Memory B cell (primary cell): ENCODE results near the gene CAMK2B.

Source experiments
- ATAC-seq: fragments of 150-1000 bp; cut with Tn5 transposase; 2 replicates; pipeline ENCODE4 v1.10.0; 2021; ENCODE audit warnings: low read depth, mild to moderate bottlenecking, moderate library complexity
- DNase-seq, 2 donors: peaks; one replicate each; pipeline ENCODE4 v3.0.0; 2022; ENCODE audit warnings: low spot score in 2 of 2
- H3K27ac Mint-ChIP-seq: one replicate; pipeline ENCODE4 v1.8.0; 2022; ENCODE audit warnings: mild to moderate bottlenecking, moderate library complexity, mixed read lengths
- H3K27me3 Mint-ChIP-seq: one replicate; pipeline ENCODE4 v1.8.0; 2022; ENCODE audit warnings: mixed read lengths
- H3K36me3 Mint-ChIP-seq: one replicate; pipeline ENCODE4 v1.8.0; 2022; ENCODE audit warnings: mild to moderate bottlenecking, mixed read lengths
- H3K4me1 Mint-ChIP-seq: one replicate; pipeline ENCODE4 v1.8.0; 2022; ENCODE audit warnings: mixed read lengths
- H3K4me3 Mint-ChIP-seq: one replicate; pipeline ENCODE4 v1.8.0; 2022; ENCODE audit warnings: mild to moderate bottlenecking, moderate library complexity, mixed read lengths
- H3K9me3 Mint-ChIP-seq: one replicate; pipeline ENCODE4 v1.8.0; 2022; ENCODE audit warnings: mixed read lengths

CAMK2B gene

DNA sequence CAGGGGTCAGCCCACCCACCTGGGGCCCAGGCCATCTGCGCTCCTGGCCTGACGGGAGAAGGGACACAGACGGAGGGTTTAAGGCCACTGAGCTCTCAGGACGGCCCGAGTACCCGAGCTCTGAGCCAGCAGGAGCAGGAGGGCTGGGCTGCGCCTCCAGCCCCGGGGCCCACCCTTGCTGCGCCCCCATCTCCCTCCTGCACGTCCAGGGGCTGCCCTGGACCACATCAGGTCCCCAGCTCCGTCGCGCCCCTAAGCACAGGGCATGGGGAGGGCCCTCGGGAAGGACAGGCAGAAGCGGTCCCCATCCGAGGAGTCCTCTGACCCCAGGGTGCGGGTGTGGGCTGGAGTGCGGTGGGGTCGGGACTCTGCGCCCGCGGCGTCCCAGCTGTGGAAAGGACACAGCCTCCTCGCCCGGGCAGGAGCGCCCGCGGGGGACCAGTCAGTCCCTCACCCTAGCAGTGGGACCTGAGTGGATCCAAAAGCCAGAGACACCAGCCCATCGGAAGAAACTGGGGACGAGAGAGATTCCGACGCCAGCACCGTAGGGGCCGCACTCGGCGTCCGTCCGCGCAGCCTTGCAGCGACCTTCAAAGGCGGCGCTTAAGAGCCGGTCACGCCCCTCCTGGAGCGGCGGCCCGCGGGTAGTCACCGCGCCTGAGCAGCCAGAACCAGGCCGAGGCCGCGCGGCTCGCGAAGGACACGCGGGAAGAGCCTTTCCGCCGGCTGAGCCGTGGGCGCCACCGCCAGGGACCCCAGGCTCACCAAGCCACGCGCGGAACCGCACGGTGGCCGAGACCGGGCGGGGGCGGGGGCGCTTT, 15.9 kb downstream of the CAMK2B start:
- ATAC-seq (peak; percentile 78), DNase-seq (peak; percentile 12 to 46)
- Mint-ChIP-seq H3K27ac (no peak overlapping the region), H3K4me3 (peak overlapping the region; percentile 65), H3K9me3 (peaks cover 2% of the 10 kb centered on the region), H3K27me3 (peaks cover 14% of the 10 kb centered on the region), H3K36me3 (peaks cover 2% of the 10 kb centered on the region), H3K4me1 (peaks cover 11% of the 10 kb centered on the region)

DNA sequence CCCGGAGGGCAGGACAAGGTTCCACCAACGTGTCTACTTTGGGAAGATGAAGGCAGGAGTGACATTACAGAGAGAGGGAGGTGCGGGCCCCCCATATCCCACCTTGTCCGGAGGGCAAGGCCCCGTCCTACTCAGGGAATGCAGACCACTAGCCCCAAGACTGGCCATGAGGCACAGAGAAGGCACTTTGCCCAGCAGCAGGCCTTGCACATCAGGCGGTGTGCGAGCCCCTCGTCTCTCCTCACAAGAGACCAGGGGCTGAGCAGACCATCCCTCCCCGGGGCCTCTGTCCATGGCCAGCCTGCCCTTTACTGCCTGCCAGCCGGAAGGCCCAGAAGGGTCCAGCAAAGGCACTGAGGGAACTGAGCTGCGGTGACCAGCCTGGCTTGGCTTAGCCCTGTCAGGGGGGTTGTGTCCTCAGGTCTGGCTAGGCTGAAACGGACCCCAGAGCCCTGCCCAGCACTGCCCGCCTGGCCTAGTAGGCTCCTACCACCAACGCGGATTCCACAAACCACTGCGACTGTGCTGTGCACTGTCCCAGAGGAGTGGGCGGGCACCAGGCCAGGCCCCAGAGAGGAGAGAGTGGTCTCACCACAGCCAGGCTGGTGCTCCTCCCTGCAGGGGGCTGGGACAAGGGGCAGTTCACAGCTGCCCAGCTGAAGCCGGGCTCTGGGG, 16.7 kb downstream of the CAMK2B start:
- Mint-ChIP-seq H3K36me3 (peaks cover 2% of the 10 kb centered on the region), H3K4me1 (peaks cover 11% of the 10 kb centered on the region), H3K27me3 (peaks cover 14% of the 10 kb centered on the region), H3K27ac (no peak overlapping the region), H3K9me3 (peaks cover 2% of the 10 kb centered on the region), H3K4me3 (no peak overlapping the region)
- DNase-seq, result peak in 1 of 2 donors; percentile 11
- ATAC-seq, result no peak

GRCh38 chr7:44307905-44308595, 17.3 kb downstream of the CAMK2B start:
- Mint-ChIP-seq H3K36me3 (peaks cover 2% of the 10 kb centered on the region), H3K4me1 (peaks cover 11% of the 10 kb centered on the region), H3K27me3 (peaks cover 13% of the 10 kb centered on the region), H3K4me3 (no peak overlapping the region), H3K27ac (no peak overlapping the region), H3K9me3 (peaks cover 2% of the 10 kb centered on the region)
- DNase-seq (peak in 1 of 2 donors; percentile 9), ATAC-seq (no peak)

DNA sequence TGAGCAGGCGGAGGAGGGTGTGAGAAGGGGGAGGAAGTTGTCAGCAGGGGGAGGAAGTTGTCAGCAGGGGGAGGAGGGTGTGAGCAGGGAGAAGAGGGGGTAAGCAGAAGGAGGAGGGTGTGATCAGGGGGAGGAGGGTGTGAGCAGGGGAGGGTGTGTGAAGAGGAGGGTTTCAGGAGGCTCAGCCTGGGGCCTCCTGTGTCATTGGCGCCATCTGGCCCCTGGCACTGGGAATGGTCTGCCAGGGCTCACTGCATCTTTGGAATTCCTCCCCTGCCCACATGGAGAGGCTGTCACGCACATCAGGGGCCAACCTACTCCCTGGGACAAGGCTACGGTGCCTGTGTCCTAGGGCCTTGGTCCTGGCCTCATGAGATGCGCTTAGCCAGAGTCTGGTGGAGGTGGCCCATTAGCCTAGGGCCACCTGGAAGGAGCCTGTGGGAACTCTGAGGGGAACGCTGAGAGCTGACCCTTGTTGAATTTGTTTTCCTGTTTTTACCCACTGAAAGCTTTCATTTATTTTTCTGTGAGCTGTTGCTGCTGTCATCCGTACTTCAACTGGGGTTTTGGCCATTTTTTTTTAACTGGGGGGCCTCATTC, 18.0 kb downstream of the CAMK2B start:
- peaks cover 2% of the 10 kb centered on the region for H3K36me3 Mint-ChIP-seq
- H3K27ac Mint-ChIP-seq, result no peak overlapping the region
- H3K4me1 Mint-ChIP-seq, result peaks cover 11% of the 10 kb centered on the region
- H3K4me3 Mint-ChIP-seq, result no peak overlapping the region
- DNase-seq (peak in 1 of 2 donors; percentile 8), ATAC-seq (no peak)
- H3K9me3 Mint-ChIP-seq, result peaks cover 2% of the 10 kb centered on the region
- H3K27me3 Mint-ChIP-seq, result peaks cover 12% of the 10 kb centered on the region

- Mint-ChIP-seq H3K27ac (peak overlapping the region; percentile 68), H3K4me1 (peaks cover 11% of the 10 kb centered on the region), H3K27me3 (peaks cover 12% of the 10 kb centered on the region), H3K9me3 (peaks cover 2% of the 10 kb centered on the region), H3K36me3 (peaks cover 2% of the 10 kb centered on the region), H3K4me3 (no peak overlapping the region)
- no peak for DNase-seq
- no peak for ATAC-seq
Observed at GRCh38 chr7:44306606-44307005, 18.8 kb downstream of the CAMK2B start.

DNA sequence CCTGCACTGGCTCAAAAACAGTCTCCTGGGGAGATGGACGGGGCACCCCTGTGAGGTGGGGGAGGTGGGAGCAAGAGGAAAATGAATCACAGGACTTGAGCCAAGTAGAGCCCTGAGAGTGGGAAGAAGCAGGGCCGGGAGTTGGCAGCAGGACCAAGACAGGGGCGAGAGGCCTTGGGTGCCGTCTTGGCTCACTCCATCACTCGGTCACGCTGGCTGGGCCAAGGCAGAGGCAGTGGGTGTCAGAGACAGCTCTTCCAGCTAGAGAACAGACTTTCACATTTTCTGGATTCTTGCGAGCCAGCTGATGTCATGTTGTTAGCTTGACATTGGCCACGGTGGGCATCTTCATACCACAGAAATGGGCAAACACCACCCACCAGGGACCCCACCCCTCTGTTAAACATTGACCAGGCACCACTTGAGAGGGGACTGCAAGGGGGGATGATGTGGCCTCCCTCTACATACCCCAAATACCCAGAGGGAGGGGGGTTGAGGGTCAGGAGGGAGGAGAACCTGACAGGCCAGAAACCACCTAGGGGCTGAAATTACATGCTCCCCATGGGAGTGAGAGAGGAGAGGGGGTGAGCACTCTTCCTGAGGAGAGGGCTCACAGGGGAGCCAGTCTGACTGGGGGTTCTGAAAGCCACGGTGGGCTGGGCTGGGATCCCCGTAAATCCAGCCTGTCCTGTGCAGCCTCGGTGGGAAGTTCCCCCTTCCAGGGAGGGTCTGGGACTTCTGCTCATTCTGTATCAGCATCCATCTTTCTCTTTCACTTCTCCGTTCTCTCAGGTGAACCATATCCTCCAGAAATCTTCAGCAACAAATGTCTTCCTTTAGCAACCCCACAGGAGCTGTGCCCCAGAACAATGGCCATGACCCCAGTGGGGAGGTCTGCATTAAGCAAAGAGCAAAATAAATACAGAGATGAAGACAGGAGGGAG, 19.6 kb downstream of the CAMK2B start:
- peak; percentile 49 for ATAC-seq
- no peak overlapping the region for H3K4me3 Mint-ChIP-seq

GRCh38 chr7:44294325-44295069, 30.9 kb downstream of the CAMK2B start:
- Mint-ChIP-seq H3K4me3 (no peak overlapping the region), H3K9me3 (peaks cover 3% of the 10 kb centered on the region), H3K27ac (no peak overlapping the region), H3K36me3 (peaks cover 1% of the 10 kb centered on the region), H3K4me1 (no peaks in the 10 kb centered on the region), H3K27me3 (peaks cover 34% of the 10 kb centered on the region)
- ATAC-seq (no peak), DNase-seq (peak in 1 of 2 donors; percentile 7)

More for the DNA sequence above, 19.6 kb downstream of the CAMK2B start:
- peak overlapping the region; percentile 68 for H3K27ac Mint-ChIP-seq
- peaks cover 11% of the 10 kb centered on the region for H3K4me1 Mint-ChIP-seq
- peaks cover 2% of the 10 kb centered on the region for H3K9me3 Mint-ChIP-seq
- H3K27me3 Mint-ChIP-seq, result peaks cover 12% of the 10 kb centered on the region
- H3K36me3 Mint-ChIP-seq, result peaks cover 2% of the 10 kb centered on the region
- DNase-seq, result peak in 1 of 2 donors; percentile 7

GRCh38 chr7:44293561-44294324, 31.7 kb downstream of the CAMK2B start:
- peaks cover 32% of the 10 kb centered on the region for H3K27me3 Mint-ChIP-seq
- peaks cover 1% of the 10 kb centered on the region for H3K9me3 Mint-ChIP-seq
- no peak overlapping the region for H3K4me3 Mint-ChIP-seq
- ATAC-seq (no peak), DNase-seq (peak in 1 of 2 donors; percentile 9)
- no peak overlapping the region for H3K27ac Mint-ChIP-seq
- H3K4me1 Mint-ChIP-seq, result no peaks in the 10 kb centered on the region
- H3K36me3 Mint-ChIP-seq, result no peaks in the 10 kb centered on the region

- peak; percentile 37 for ATAC-seq
- H3K27me3 Mint-ChIP-seq, result peaks cover 32% of the 10 kb centered on the region
Observed at GRCh38 chr7:44292876-44293560, 32.4 kb downstream of the CAMK2B start.

GRCh38 chr7:44292420-44292817, 33.0 kb downstream of the CAMK2B start:
- H3K4me3 Mint-ChIP-seq, result no peak overlapping the region
- H3K27ac Mint-ChIP-seq, result no peak overlapping the region
- ATAC-seq (no peak), DNase-seq (no peak)
- peaks cover 1% of the 10 kb centered on the region for H3K9me3 Mint-ChIP-seq
- H3K36me3 Mint-ChIP-seq, result no peaks in the 10 kb centered on the region
- H3K4me1 Mint-ChIP-seq, result peaks cover 4% of the 10 kb centered on the region
- H3K27me3 Mint-ChIP-seq, result peaks cover 32% of the 10 kb centered on the region

More at GRCh38 chr7:44292876-44293560, 32.4 kb downstream of the CAMK2B start:
- Mint-ChIP-seq H3K4me3 (no peak overlapping the region), H3K9me3 (peaks cover 1% of the 10 kb centered on the region), H3K27ac (no peak overlapping the region), H3K36me3 (no peaks in the 10 kb centered on the region), H3K4me1 (no peaks in the 10 kb centered on the region)
- DNase-seq, result peak in 1 of 2 donors; percentile 10

DNA sequence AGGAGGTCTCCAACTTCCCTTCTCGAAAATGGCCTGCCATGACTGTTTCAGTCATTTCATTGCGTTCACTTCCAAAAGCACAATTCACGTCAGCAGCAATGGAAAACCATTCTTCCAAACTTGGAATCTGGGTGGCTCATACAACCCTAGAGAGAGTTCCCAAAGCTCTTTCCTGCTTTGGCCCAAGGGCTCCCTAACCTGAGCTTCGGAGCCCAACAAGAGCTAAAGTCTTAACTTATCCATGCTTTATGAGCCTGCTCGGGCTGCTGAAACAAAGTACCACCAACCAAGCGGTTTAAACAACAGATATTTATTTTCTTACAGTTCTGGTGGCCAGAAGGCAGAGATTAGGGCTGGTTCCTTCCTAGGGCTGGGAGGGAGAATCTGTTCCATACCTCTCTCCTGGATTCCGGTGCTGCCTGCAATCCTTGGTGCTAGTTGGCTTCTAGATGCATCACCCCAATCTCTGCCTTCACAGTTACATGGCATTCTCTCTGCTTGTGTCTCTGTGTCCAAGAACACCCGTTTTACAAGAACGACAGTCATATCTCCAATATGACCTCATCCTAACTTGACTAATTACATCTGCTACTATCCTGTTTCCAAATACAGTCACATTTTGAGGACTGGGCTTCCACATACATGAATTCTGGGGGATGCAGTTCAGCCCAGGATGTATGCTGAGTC, 33.5 kb downstream of the CAMK2B start:
- H3K36me3 Mint-ChIP-seq, result no peaks in the 10 kb centered on the region
- no peak overlapping the region for H3K4me3 Mint-ChIP-seq
- no peak for DNase-seq
- no peak for ATAC-seq
- H3K4me1 Mint-ChIP-seq, result peaks cover 8% of the 10 kb centered on the region
- peaks cover 30% of the 10 kb centered on the region for H3K27me3 Mint-ChIP-seq
- peaks cover 1% of the 10 kb centered on the region for H3K9me3 Mint-ChIP-seq
- no peak overlapping the region for H3K27ac Mint-ChIP-seq
